HepG2 (cell line): ENCODE data around the gene ACSS1. TPM values are rescaled to one million over a fixed set of nuclear protein-coding genes. Genes with fewer than 3 reads are reported as not detected.

Experiments used
- ATAC-seq: fragments of 200-7000 bp; cut with Tn5 transposase; 3 replicates; pipeline ENCODE4 v1.9.1; 2020; ENCODE audit warnings: mild to moderate bottlenecking, moderate library complexity
- BruUV-seq: library from RNA; stranded (reverse); fragments of 400-500 nt; replicated peaks from 2 replicates; lab custom pipeline; 2021; lab: Mats Ljungman, UMichigan
- CTCF ChIA-PET: fragments of 300-600 bp; formaldehyde crosslinking; extraction: SDS; loops from one replicate; lab custom pipeline; 2021; ENCODE audit warnings: low total read pairs, inconsistent platforms, low intra/inter-chr PET ratio; lab: Yijun Ruan, JAX
- POLR2A ChIA-PET: fragments of 350-600 bp; sonication (Branson Sonifier 250); formaldehyde crosslinking; loops from one replicate; lab custom pipeline; 2020; ENCODE audit warnings: antibody characterized with exemption, inconsistent platforms; lab: Yijun Ruan, JAX
- DNase-seq: peaks from one replicate; pipeline ENCODE4 v3.0.0-alpha.2; 2015; ENCODE audit warnings: low spot score
- FAIRE-seq: peaks from 3 replicates; lab custom pipeline; 2011; peaks lifted over from hg19 to GRCh38; lab: Jason Lieb, UNC
- H2AFZ ChIP-seq: one replicate; pipeline ENCODE4 v1.6.1; 2011; ENCODE audit warnings: low read length, inconsistent platforms
- H3K27ac ChIP-seq: fragments of 300-600 bp; 3 replicates; pipeline ENCODE4 v1.8.0; 2011; ENCODE audit warnings: mixed run types, mild to moderate bottlenecking, mixed read lengths, low read length, inconsistent platforms; ENCODE audit not compliant: insufficient read depth; ENCODE audit errors: extremely low read length
- H3K27me3 ChIP-seq, 2 experiments: fragments of 200-600 bp in 1 of 2; 2 replicates in 1 of 2; 3 replicates in 1 of 2; pipeline versions ENCODE4 v1.6.0 to v1.8.0; 2011; ENCODE audit warnings: low read length in 2 of 2, mild to moderate bottlenecking in 2 of 2, moderate library complexity in 2 of 2, inconsistent platforms in 1 of 2; ENCODE audit not compliant: insufficient read depth in 2 of 2, control insufficient read depth in 1 of 2
- H3K36me3 ChIP-seq, 2 experiments: fragments of 200-600 bp in 1 of 2; replicated peaks in 1 of 2; 2 replicates in 1 of 2; 3 replicates in 1 of 2; pipeline versions ENCODE4 v1.5.1 to v1.8.0; 2011; ENCODE audit warnings: low read length in 2 of 2, inconsistent platforms in 1 of 2; ENCODE audit not compliant: insufficient read depth in 2 of 2, control insufficient read depth in 1 of 2
- H3K4me1 ChIP-seq: 2 replicates; pipeline ENCODE4 v1.5.1; 2012; ENCODE audit warnings: low read length, inconsistent platforms; ENCODE audit not compliant: insufficient read depth
- H3K4me2 ChIP-seq: 2 replicates; pipeline ENCODE4 v1.6.0; 2011; ENCODE audit warnings: low read depth, low read length, inconsistent platforms
- H3K4me3 ChIP-seq, 3 experiments: fragments of 200-600 bp in 1 of 3; sonication (generic), shearing (Covaris generic) in 1 of 3; replicated peaks in 1 of 3; 2 replicates each; pipeline ENCODE4 v1.5.1; 2011 to 2016; ENCODE audit warnings: low read length in 3 of 3, inconsistent platforms in 2 of 3, low read depth in 2 of 3, mild to moderate bottlenecking in 2 of 3, control low read depth in 1 of 3, mixed read lengths in 1 of 3; ENCODE audit not compliant: insufficient read depth in 1 of 3
- H3K79me2 ChIP-seq: one replicate; pipeline ENCODE4 v1.6.1; 2011; ENCODE audit warnings: low read length, inconsistent platforms; ENCODE audit not compliant: insufficient read depth
- H3K9ac ChIP-seq: 2 replicates; pipeline ENCODE4 v1.6.0; 2011; ENCODE audit warnings: mild to moderate bottlenecking, low read depth, low read length, inconsistent platforms; ENCODE audit not compliant: insufficient read depth
- H3K9me3 ChIP-seq: 2 replicates; pipeline ENCODE4 v1.5.1; 2012; ENCODE audit warnings: mild to moderate bottlenecking, low read length
- H4K20me1 ChIP-seq: 2 replicates; pipeline ENCODE4 v1.6.0; 2011; ENCODE audit warnings: inconsistent platforms, mild to moderate bottlenecking, low read length, moderate library complexity; ENCODE audit not compliant: insufficient read depth
- FLYWCH1 ChIP-seq: sonication (generic); formaldehyde crosslinking; IDR thresholded peaks from 2 replicates; pipeline ENCODE4 v1.8.1; 2023; ENCODE audit warnings: mild to moderate bottlenecking, missing genetic modification reagents
- KAT2B ChIP-seq: fragments of 150-350 bp; IDR thresholded peaks from 2 replicates; pipeline ENCODE4 v1.6.1; 2014; ENCODE audit warnings: low read depth, low read length, borderline replicate concordance
- NFIC ChIP-seq: IDR thresholded peaks from 2 replicates; pipeline ENCODE4 v1.6.1; 2012; ENCODE audit warnings: mild to moderate bottlenecking, low read length, inconsistent platforms
- PHF21A ChIP-seq: sonication (generic); formaldehyde crosslinking; IDR thresholded peaks from 2 replicates; pipeline ENCODE4 v1.5.0; 2020; ENCODE audit warnings: mild to moderate bottlenecking, missing genetic modification reagents
- PTBP1 ChIP-seq: fragments of 200-400 bp; formaldehyde crosslinking; IDR thresholded peaks from 2 replicates; pipeline ENCODE4 v1.6.1; 2018; ENCODE audit warnings: low read length, low read depth; ENCODE audit not compliant: poor library complexity, severe bottlenecking
- RFXAP ChIP-seq: sonication (generic); formaldehyde crosslinking; IDR thresholded peaks from 2 replicates; pipeline ENCODE4 v1.4.0; 2020; ENCODE audit warnings: missing genetic modification reagents, borderline replicate concordance
- SAFB2 ChIP-seq: sonication (generic); formaldehyde crosslinking; IDR thresholded peaks from 2 replicates; pipeline ENCODE4 v1.5.1; 2020; ENCODE audit warnings: missing genetic modification reagents, low read depth, mild to moderate bottlenecking, borderline replicate concordance
- SP5 ChIP-seq: IDR thresholded peaks from 2 replicates; pipeline ENCODE4 v1.6.1; 2016; ENCODE audit warnings: low read depth, borderline replicate concordance
- ZFY ChIP-seq: sonication (generic); formaldehyde crosslinking; IDR thresholded peaks from 2 replicates; pipeline ENCODE4 v1.4.0; 2020; ENCODE audit warnings: missing genetic modification reagents
- ZNF235 ChIP-seq: sonication (generic); formaldehyde crosslinking; IDR thresholded peaks from 2 replicates; pipeline ENCODE4 v1.8.1; 2023; ENCODE audit warnings: mild to moderate bottlenecking, missing genetic modification reagents, borderline replicate concordance
- ZNF605 ChIP-seq: sonication (generic); formaldehyde crosslinking; IDR thresholded peaks from 2 replicates; pipeline ENCODE4 v1.8.0; 2022; ENCODE audit warnings: mild to moderate bottlenecking, missing genetic modification reagents
- ZNF747 ChIP-seq: sonication (generic); formaldehyde crosslinking; IDR thresholded peaks from 2 replicates; pipeline ENCODE4 v1.8.1; 2023; ENCODE audit warnings: missing genetic modification reagents, mild to moderate bottlenecking, borderline replicate concordance
- ZNF788 ChIP-seq: sonication (generic); formaldehyde crosslinking; IDR thresholded peaks from 2 replicates; pipeline ENCODE4 v1.5.0; 2020; ENCODE audit warnings: mild to moderate bottlenecking, missing genetic modification reagents, borderline replicate concordance
- ZNF891 ChIP-seq: sonication (generic); formaldehyde crosslinking; IDR thresholded peaks from 2 replicates; pipeline ENCODE4 v1.5.0; 2020; ENCODE audit warnings: mild to moderate bottlenecking, missing genetic modification reagents
- WGBS: methylation state at CpG from one replicate; pipeline ENCODE4 v1.1.6; 2017; ENCODE audit warnings: low lambda C conversion rate; 5-methylcytosine and 5-hydroxymethylcytosine counted together
- in situ Hi-C: cut with HindIII; loops from 2 replicates; pipeline ENCODE4 v1.10.0; 2017; ENCODE audit warnings: low pct_unique_long_range_greater_than_20kb; ENCODE audit not compliant: extremely low pct_ligation_motif_present
- intact Hi-C: fragments of 100-400 bp; cut with micrococcal nuclease; formaldehyde crosslinking; loops from one replicate; pipeline ENCODE4 v1.10.0; 2022; ENCODE audit not compliant: unreplicated experiment
- polyA plus RNA-seq, 8 experiments: library from polyadenylated mRNA; depleted of rRNA in 3 of 8; stranded (reverse) in 7 of 8; unstranded in 1 of 8; fragments of >200 nt; fragmentation: Illumina TruSeq in 4 of 8; extraction: Trizol in 4 of 8; gene quantifications; 2 replicates each; pipeline versions ENCODE4 v1.2.1 to v1.2.3, GENCODE V29; 2011 to 2016; ENCODE audit warnings: low read depth in 4 of 8, missing spikeins in 1 of 8, mixed read lengths in 1 of 8; ENCODE audit not compliant: insufficient read depth in 1 of 8
- total RNA-seq, 5 experiments: library from RNA; depleted of rRNA; stranded (reverse); fragments of >200 nt; fragmentation: Illumina TruSeq; extraction: Trizol; gene quantifications; 2 replicates each; pipeline ENCODE4 v1.2.3, GENCODE V29; 2016; ENCODE audit warnings: low read depth in 1 of 5
- TF ChIP-seq, protein P1 (sequence below): sonication (generic); formaldehyde crosslinking; IDR thresholded peaks from 2 replicates; pipeline ENCODE4 v1.4.0; 2020; ENCODE audit warnings: missing genetic modification reagents
- TF ChIP-seq, protein P2 (sequence below): sonication (generic); formaldehyde crosslinking; IDR thresholded peaks from 2 replicates; pipeline ENCODE4 v1.4.0; 2020; ENCODE audit warnings: low read depth, mild to moderate bottlenecking, missing genetic modification reagents
- TF ChIP-seq, protein P3 (sequence below): sonication (generic); formaldehyde crosslinking; IDR thresholded peaks from 2 replicates; pipeline ENCODE4 v1.4.0; 2020; ENCODE audit warnings: missing genetic modification reagents

ACSS1 gene
- total and polyA plus RNA-seq, 2 of the 13 experiments (the other 11 are each of a cell fraction or from before 2014, with no cell fraction given) = 15.2 to 41.6 TPM

DNA sequence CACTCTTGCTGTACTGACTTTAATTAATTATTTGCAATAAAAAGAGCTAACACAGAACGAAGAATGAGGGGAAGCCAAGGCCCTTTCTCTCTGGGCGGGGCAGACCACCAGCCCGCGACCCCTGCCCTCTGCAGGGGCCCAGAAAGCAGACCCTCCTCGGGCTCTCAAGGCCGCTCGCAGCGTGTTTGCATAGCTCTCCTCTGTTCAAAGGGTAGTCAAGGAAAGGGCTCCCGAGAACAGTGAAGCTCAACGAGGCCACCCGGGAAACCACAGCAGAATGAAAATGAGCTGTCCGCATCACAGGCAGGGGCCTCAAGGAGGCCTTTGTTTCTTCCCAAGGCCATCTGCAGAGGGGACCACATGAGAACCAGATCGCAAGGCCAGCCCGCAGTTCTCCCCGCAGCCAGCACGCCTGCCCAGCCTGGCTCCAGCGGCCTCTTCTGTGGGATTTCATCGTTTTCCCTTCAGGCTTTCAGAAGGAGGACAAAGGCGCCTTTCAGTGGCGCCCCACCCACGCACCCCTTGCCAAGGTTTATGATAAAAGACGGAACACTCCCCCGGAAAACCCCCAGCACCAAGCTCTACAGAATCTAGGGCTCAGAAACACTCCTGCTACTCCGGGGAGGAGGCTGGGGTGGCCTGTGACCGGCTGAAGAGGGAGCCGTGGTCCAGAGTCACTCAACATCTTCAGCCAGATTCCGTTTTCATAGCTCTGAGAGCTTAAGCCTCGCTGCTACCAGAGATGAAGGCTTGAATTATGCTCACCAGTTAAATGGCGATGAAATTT, 25.3 kb downstream of the ACSS1 start:
- in situ Hi-C loops = no loop called here
- H2AFZ ChIP-seq = no peak overlapping the region
- H3K4me2 ChIP-seq = peak overlapping the region; percentile 72
- peak overlapping the region; percentile 33; the same call in 1 of the 2 replicates for H3K9ac ChIP-seq
- H3K4me1 ChIP-seq = peaks cover 64% of the 10 kb centered on the region
- ChIA-PET CTCF (interaction anchor here (1.0 kb wide), 1 partner anchor 38 kb away, joined by 3 read pairs; no protein-coding TSS in a partner anchor), POLR2A (interaction anchor here (0.8 to 4.3 kb wide), 13 partner anchors 9 to 162 kb away, joined by 3 to 77 read pairs (median 5); partner anchors contain the start of genes ACSS1 and ENTPD6)
- peak; percentile 88 for DNase-seq
- peak; percentile 91 for ATAC-seq
- peak overlapping the region; percentile 55 for H3K27ac ChIP-seq
- no peaks in the 10 kb centered on the region for H3K79me2 ChIP-seq
- no peaks in the 10 kb centered on the region for H3K9me3 ChIP-seq
- no peaks in the 10 kb centered on the region for H3K36me3 ChIP-seq
- no peaks in the 10 kb centered on the region for H3K27me3 ChIP-seq
- no TSS peak for BruUV-seq
- WGBS = 9% methylated on average over 28 of the region's 29 CpGs
- no peaks in the 10 kb centered on the region for H4K20me1 ChIP-seq
- FAIRE-seq = peak; percentile 70
- intact Hi-C loops = loop anchor here (1.0 to 5.0 kb wide), 4 partner anchors 14 to 38 kb away; no protein-coding TSS in a partner anchor
- H3K4me3 ChIP-seq = peak overlapping the region; percentile 12 to 56 (median 22); a peak in 5 of 6 replicates
- TF ChIP-seq PHF21A = peak; percentile 72; the same call in 1 of the 2 replicates
- TF ChIP-seq SAFB2 (CRISPR knock-in tag) = no peak
- TF ChIP-seq ZFY = peak; percentile 71
- peak; percentile 32 for TF ChIP-seq ZNF891 (CRISPR knock-in tag)
- peak; percentile 74; the same call in 1 of the 2 replicates for TF ChIP-seq RFXAP (CRISPR knock-in tag)
- no peak for TF ChIP-seq FLYWCH1 (CRISPR knock-in tag)
- TF ChIP-seq ZNF605 (CRISPR knock-in tag) = 0 out of 2 replicates have a peak, but pooled peaks have one; percentile 42
- TF ChIP-seq ZNF747 = peak; percentile 68; the same call in 1 of the 2 replicates
- peak; percentile 56 for TF ChIP-seq PTBP1
- TF ChIP-seq ZNF235 = no peak
- TF ChIP-seq, protein P1, sequence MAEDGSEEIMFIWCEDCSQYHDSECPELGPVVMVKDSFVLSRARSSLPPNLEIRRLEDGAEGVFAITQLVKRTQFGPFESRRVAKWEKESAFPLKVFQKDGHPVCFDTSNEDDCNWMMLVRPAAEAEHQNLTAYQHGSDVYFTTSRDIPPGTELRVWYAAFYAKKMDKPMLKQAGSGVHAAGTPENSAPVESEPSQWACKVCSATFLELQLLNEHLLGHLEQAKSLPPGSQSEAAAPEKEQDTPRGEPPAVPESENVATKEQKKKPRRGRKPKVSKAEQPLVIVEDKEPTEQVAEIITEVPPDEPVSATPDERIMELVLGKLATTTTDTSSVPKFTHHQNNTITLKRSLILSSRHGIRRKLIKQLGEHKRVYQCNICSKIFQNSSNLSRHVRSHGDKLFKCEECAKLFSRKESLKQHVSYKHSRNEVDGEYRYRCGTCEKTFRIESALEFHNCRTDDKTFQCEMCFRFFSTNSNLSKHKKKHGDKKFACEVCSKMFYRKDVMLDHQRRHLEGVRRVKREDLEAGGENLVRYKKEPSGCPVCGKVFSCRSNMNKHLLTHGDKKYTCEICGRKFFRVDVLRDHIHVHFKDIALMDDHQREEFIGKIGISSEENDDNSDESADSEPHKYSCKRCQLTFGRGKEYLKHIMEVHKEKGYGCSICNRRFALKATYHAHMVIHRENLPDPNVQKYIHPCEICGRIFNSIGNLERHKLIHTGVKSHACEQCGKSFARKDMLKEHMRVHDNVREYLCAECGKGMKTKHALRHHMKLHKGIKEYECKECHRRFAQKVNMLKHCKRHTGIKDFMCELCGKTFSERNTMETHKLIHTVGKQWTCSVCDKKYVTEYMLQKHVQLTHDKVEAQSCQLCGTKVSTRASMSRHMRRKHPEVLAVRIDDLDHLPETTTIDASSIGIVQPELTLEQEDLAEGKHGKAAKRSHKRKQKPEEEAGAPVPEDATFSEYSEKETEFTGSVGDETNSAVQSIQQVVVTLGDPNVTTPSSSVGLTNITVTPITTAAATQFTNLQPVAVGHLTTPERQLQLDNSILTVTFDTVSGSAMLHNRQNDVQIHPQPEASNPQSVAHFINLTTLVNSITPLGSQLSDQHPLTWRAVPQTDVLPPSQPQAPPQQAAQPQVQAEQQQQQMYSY = peak; percentile 87
- no peak for TF ChIP-seq KAT2B
- peak; percentile 16; the same call in 1 of the 2 replicates for TF ChIP-seq SP5 (CRISPR knock-in tag)
- peak; percentile 88; the same call in 1 of the 2 replicates for TF ChIP-seq ZNF788 (CRISPR knock-in tag)
- no peak for TF ChIP-seq NFIC
- TF ChIP-seq, protein P2, sequence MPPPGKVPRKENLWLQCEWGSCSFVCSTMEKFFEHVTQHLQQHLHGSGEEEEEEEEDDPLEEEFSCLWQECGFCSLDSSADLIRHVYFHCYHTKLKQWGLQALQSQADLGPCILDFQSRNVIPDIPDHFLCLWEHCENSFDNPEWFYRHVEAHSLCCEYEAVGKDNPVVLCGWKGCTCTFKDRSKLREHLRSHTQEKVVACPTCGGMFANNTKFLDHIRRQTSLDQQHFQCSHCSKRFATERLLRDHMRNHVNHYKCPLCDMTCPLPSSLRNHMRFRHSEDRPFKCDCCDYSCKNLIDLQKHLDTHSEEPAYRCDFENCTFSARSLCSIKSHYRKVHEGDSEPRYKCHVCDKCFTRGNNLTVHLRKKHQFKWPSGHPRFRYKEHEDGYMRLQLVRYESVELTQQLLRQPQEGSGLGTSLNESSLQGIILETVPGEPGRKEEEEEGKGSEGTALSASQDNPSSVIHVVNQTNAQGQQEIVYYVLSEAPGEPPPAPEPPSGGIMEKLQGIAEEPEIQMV (CRISPR knock-in tag) = 0 out of 2 replicates have a peak, but pooled peaks have one; percentile 51
- TF ChIP-seq, protein P3, sequence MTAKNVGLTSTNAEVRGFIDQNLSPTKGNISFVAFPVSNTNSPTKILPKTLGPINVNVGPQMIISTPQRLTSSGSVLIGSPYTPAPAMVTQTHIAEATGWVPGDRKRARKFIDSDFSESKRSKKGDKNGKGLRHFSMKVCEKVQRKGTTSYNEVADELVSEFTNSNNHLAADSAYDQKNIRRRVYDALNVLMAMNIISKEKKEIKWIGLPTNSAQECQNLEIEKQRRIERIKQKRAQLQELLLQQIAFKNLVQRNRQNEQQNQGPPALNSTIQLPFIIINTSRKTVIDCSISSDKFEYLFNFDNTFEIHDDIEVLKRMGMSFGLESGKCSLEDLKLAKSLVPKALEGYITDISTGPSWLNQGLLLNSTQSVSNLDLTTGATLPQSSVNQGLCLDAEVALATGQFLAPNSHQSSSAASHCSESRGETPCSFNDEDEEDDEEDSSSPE (CRISPR knock-in tag) = peak; percentile 34; the same call in 1 of the 2 replicates
